ENCODE results near the gene ZNF587.
"Not testable (repeated sequence)": the region's sequence is repeated elsewhere in the genome, so short reads cannot be mapped to it uniquely, and the experiment has no call there.

- TF ChIP-seq, protein P1, sequence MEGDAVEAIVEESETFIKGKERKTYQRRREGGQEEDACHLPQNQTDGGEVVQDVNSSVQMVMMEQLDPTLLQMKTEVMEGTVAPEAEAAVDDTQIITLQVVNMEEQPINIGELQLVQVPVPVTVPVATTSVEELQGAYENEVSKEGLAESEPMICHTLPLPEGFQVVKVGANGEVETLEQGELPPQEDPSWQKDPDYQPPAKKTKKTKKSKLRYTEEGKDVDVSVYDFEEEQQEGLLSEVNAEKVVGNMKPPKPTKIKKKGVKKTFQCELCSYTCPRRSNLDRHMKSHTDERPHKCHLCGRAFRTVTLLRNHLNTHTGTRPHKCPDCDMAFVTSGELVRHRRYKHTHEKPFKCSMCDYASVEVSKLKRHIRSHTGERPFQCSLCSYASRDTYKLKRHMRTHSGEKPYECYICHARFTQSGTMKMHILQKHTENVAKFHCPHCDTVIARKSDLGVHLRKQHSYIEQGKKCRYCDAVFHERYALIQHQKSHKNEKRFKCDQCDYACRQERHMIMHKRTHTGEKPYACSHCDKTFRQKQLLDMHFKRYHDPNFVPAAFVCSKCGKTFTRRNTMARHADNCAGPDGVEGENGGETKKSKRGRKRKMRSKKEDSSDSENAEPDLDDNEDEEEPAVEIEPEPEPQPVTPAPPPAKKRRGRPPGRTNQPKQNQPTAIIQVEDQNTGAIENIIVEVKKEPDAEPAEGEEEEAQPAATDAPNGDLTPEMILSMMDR (IDR thresholded peaks at IDR 0.05), result not testable (repeated sequence)
- TF ChIP-seq POLR2A, EP300 (IDR thresholded peaks at IDR 0.05): not testable (repeated sequence)
These were observed 26.5 kb upstream of the ZNF587 start for GRCh38 chr19:57823155-57823554.
